Neural cell (in vitro differentiated cells): ENCODE measurements around the gene CYP2W1. TPM values are rescaled to one million over a fixed set of nuclear protein-coding genes. Genes with fewer than 3 reads are reported as not detected.

Experiments
- H2AFZ ChIP-seq: fragments of 200-600, 300-800 bp; sonication (generic), shearing (Covaris generic); 2 replicates; pipeline ENCODE4 v1.6.0; 2014; ENCODE audit warnings: low read depth, mild to moderate bottlenecking, antibody characterized with exemption, low read length, moderate library complexity
- H3F3A ChIP-seq: fragments of 200-600 bp; shearing (Covaris generic); 2 replicates; pipeline ENCODE4 v1.6.1; 2016; ENCODE audit warnings: mild to moderate bottlenecking, moderate library complexity, mixed read lengths, antibody characterized with exemption, low read length; ENCODE audit not compliant: insufficient read depth, poor library complexity, severe bottlenecking
- H3K27ac ChIP-seq: fragments of 200-600, 300-800 bp; sonication (generic), shearing (Covaris generic); 2 replicates; pipeline ENCODE4 v1.5.1; 2014; ENCODE audit warnings: mild to moderate bottlenecking, low read length, moderate library complexity
- H3K27me3 ChIP-seq: fragments of 300-800, 200-600 bp; sonication (generic), shearing (Covaris generic); 2 replicates; pipeline ENCODE4 v1.6.0; 2014; ENCODE audit warnings: mild to moderate bottlenecking, low read depth, low read length, moderate library complexity; ENCODE audit not compliant: insufficient read depth
- H3K36me3 ChIP-seq: fragments of 300-800, 200-600 bp; sonication (generic), shearing (Covaris generic); 2 replicates; pipeline ENCODE4 v1.5.1; 2014; ENCODE audit warnings: mild to moderate bottlenecking, antibody characterized with exemption, low read length, moderate library complexity; ENCODE audit not compliant: insufficient read depth
- H3K4me2 ChIP-seq: fragments of 300-800, 200-600 bp; sonication (generic), shearing (Covaris generic); 2 replicates; pipeline ENCODE4 v1.6.0; 2014; ENCODE audit warnings: mild to moderate bottlenecking, low read length
- H3K4me3 ChIP-seq: fragments of 300-800, 200-600 bp; sonication (generic), shearing (Covaris generic); 2 replicates; pipeline ENCODE4 v1.5.1; 2014; ENCODE audit warnings: mild to moderate bottlenecking, low read length, moderate library complexity
- H3K79me2 ChIP-seq: fragments of 200-600 bp; shearing (Covaris generic); replicated peaks from 2 replicates; pipeline ENCODE4 v1.6.0; 2014; ENCODE audit warnings: mild to moderate bottlenecking, low read length, moderate library complexity; ENCODE audit not compliant: insufficient read depth
- H3K9ac ChIP-seq: fragments of 300-800, 200-600 bp; sonication (generic), shearing (Covaris generic); 2 replicates; pipeline ENCODE4 v1.6.1; 2016; ENCODE audit warnings: mild to moderate bottlenecking, low read length, mixed read lengths
- H3K9me2 ChIP-seq: fragments of 200-600 bp; shearing (Covaris generic); 2 replicates; pipeline ENCODE4 v1.6.1; 2016; ENCODE audit warnings: mild to moderate bottlenecking, low read length, mixed read lengths; ENCODE audit not compliant: insufficient read depth
- H3K9me3 ChIP-seq: fragments of 200-600, 300-800 bp; sonication (generic), shearing (Covaris generic); 2 replicates; pipeline ENCODE4 v1.6.1; 2016; ENCODE audit warnings: mild to moderate bottlenecking, mixed run types, low read length, moderate library complexity, mixed read lengths
- H4K20me1 ChIP-seq: fragments of 200-600 bp; shearing (Covaris generic); 2 replicates; pipeline ENCODE4 v1.6.1; 2016; ENCODE audit warnings: mild to moderate bottlenecking, mixed run types; ENCODE audit not compliant: insufficient read depth
- EP300 ChIP-seq: fragments of 450-650 bp; conservative IDR thresholded peaks from 2 replicates; pipeline ENCODE4 v1.6.1; 2014; ENCODE audit warnings: antibody characterized with exemption, mild to moderate bottlenecking, moderate library complexity; ENCODE audit not compliant: poor library complexity, severe bottlenecking
- EZH2 ChIP-seq: fragments of 200-600, 300-800 bp; shearing (Covaris generic), sonication (generic); IDR thresholded peaks from 2 replicates; pipeline ENCODE4 v1.6.1; 2014; ENCODE audit warnings: antibody characterized with exemption, low read length, borderline replicate concordance, mild to moderate bottlenecking; ENCODE audit not compliant: insufficient read depth, poor library complexity, severe bottlenecking
- MXI1 ChIP-seq: fragments of 450-650 bp; conservative IDR thresholded peaks from 2 replicates; pipeline ENCODE4 v1.6.1; 2014; ENCODE audit warnings: antibody characterized with exemption, mild to moderate bottlenecking; ENCODE audit not compliant: poor library complexity, severe bottlenecking
- POLR2AphosphoS5 ChIP-seq: IDR thresholded peaks from 2 replicates; pipeline ENCODE4 v1.6.1; 2012
- RAD21 ChIP-seq: fragments of 450-650 bp; conservative IDR thresholded peaks from 2 replicates; pipeline ENCODE4 v1.6.1; 2014; ENCODE audit warnings: antibody characterized with exemption, mild to moderate bottlenecking, moderate library complexity
- REST ChIP-seq: IDR thresholded peaks from 2 replicates; pipeline ENCODE4 v1.6.1; 2012; ENCODE audit warnings: borderline replicate concordance
- SMC3 ChIP-seq: fragments of 450-650 bp; conservative IDR thresholded peaks from 2 replicates; pipeline ENCODE4 v1.6.1; 2014; ENCODE audit warnings: antibody characterized with exemption, mild to moderate bottlenecking, moderate library complexity; ENCODE audit not compliant: poor library complexity
- TAF1 ChIP-seq: IDR thresholded peaks from 2 replicates; pipeline ENCODE4 v1.6.1; 2012; ENCODE audit warnings: low read depth
- polyA plus RNA-seq: library from polyadenylated mRNA; depleted of rRNA; stranded (reverse); fragments of >200 nt; gene quantifications from 2 replicates; pipeline ENCODE4 v1.2.3, GENCODE V29; 2014
- TF ChIP-seq, protein P1 (sequence below): fragments of 450-650 bp; IDR thresholded peaks from 2 replicates; pipeline ENCODE4 v1.5.1; 2014; ENCODE audit warnings: antibody characterized with exemption, mild to moderate bottlenecking, moderate library complexity; ENCODE audit not compliant: poor library complexity, severe bottlenecking

Gene CYP2W1
- polyA plus RNA-seq, 1 donor from 2014 or later = not detected

DNA sequence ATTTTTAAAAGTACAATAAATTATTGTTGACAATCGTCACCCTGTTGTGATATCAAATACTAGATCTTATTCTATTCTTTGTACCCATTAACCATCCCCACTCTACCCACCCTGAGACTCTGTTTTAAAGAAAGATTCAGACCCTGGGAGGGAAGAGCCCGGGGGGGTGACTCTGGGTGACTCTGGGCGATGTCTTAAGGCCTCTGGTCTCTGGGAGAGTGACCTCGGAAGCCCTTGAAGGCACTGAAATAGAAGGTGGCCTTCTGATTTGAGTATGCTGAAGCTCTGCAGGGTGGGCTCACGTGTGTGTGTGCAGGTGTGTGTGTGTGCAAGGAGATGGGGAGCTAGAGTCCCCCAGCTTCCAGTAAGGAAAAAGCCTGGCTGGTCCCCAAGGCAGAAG, 38.2 kb upstream of the CYP2W1 start:
- Histone ChIP-seq H2AFZ (no peak overlapping the region), H3K4me2 (no peak overlapping the region), H3K4me3 (no peak overlapping the region), H3F3A (no peaks in the 10 kb centered on the region), H3K27me3 (no peaks in the 10 kb centered on the region), H3K36me3 (no peaks in the 10 kb centered on the region), H3K27ac (no peak overlapping the region), H3K79me2 (no peaks in the 10 kb centered on the region), H3K9me2 (no peaks in the 10 kb centered on the region), H4K20me1 (no peaks in the 10 kb centered on the region), H3K9me3 (no peaks in the 10 kb centered on the region), H3K9ac (no peak overlapping the region)
- TF ChIP-seq RAD21 (no peak), MXI1 (no peak), EP300 (no peak), TAF1 (no peak), REST (no peak), POLR2AphosphoS5 (no peak), SMC3 (no peak), EZH2 (no peak)
- TF ChIP-seq, protein P1, sequence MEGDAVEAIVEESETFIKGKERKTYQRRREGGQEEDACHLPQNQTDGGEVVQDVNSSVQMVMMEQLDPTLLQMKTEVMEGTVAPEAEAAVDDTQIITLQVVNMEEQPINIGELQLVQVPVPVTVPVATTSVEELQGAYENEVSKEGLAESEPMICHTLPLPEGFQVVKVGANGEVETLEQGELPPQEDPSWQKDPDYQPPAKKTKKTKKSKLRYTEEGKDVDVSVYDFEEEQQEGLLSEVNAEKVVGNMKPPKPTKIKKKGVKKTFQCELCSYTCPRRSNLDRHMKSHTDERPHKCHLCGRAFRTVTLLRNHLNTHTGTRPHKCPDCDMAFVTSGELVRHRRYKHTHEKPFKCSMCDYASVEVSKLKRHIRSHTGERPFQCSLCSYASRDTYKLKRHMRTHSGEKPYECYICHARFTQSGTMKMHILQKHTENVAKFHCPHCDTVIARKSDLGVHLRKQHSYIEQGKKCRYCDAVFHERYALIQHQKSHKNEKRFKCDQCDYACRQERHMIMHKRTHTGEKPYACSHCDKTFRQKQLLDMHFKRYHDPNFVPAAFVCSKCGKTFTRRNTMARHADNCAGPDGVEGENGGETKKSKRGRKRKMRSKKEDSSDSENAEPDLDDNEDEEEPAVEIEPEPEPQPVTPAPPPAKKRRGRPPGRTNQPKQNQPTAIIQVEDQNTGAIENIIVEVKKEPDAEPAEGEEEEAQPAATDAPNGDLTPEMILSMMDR = no peak

GRCh38 chr7:945147-945555, 37.8 kb upstream of the CYP2W1 start:
- H3K36me3 ChIP-seq = no peaks in the 10 kb centered on the region
- H3K9me2 ChIP-seq = no peaks in the 10 kb centered on the region
- no peaks in the 10 kb centered on the region for H3K27me3 ChIP-seq
- no peak overlapping the region for H3K9ac ChIP-seq
- H3K4me3 ChIP-seq = no peak overlapping the region
- no peaks in the 10 kb centered on the region for H3K79me2 ChIP-seq
- H2AFZ ChIP-seq = no peak overlapping the region
- no peaks in the 10 kb centered on the region for H3F3A ChIP-seq
- H4K20me1 ChIP-seq = no peaks in the 10 kb centered on the region
- H3K4me2 ChIP-seq = no peak overlapping the region
- H3K9me3 ChIP-seq = no peaks in the 10 kb centered on the region
- TF ChIP-seq SMC3 (no peak), RAD21 (no peak), MXI1 (no peak)
- H3K27ac ChIP-seq = no peak overlapping the region
